ENCODE measurements around the gene DLL1.

DNA sequence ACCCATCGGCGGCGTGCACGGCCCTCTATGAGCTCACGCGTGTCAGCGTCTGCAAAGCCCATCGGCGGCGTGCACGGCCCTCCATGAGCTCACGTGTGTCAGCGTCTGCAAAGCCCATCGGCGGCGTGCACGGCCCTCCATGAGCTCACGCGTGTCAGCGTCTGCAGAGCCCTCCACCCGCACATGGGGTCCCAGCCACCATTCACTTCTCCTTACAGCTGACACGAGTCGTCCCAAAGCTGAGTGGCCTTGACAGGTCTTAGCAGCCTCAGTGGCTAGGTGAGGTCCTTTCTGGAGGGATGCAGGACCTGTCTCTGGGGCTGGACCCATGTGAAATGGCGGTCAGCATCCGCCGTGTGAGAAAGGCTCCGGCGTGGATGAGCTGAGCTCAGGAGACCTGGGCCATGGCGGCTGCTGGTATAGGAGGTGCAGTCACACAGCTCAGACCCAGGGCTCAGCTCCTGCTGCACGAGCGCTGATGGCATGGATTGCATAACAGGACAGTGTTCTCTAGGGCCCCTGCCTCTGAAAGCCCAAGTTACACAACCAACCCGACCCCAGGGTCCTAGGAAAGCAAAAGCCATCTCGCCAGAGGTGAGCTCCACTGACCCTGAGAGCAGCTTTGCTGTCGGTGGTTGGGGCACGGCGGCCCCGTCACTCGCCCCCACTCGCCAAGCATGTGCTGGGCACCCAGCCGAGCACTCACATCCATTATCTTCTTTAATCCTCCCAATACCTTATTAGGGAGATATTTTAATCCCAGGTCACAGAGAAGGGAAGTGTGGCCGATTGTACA, 38.9 kb downstream of the DLL1 start:
- TF ChIP-seq, protein P1, sequence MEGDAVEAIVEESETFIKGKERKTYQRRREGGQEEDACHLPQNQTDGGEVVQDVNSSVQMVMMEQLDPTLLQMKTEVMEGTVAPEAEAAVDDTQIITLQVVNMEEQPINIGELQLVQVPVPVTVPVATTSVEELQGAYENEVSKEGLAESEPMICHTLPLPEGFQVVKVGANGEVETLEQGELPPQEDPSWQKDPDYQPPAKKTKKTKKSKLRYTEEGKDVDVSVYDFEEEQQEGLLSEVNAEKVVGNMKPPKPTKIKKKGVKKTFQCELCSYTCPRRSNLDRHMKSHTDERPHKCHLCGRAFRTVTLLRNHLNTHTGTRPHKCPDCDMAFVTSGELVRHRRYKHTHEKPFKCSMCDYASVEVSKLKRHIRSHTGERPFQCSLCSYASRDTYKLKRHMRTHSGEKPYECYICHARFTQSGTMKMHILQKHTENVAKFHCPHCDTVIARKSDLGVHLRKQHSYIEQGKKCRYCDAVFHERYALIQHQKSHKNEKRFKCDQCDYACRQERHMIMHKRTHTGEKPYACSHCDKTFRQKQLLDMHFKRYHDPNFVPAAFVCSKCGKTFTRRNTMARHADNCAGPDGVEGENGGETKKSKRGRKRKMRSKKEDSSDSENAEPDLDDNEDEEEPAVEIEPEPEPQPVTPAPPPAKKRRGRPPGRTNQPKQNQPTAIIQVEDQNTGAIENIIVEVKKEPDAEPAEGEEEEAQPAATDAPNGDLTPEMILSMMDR (IDR thresholded peaks at IDR 0.05), result no peak
- TF ChIP-seq POLR2A (IDR thresholded peaks at IDR 0.05) (no peak), POLR2AphosphoS5 (IDR thresholded peaks at IDR 0.05) (no peak), EP300 (IDR thresholded peaks at IDR 0.05) (no peak)

All from sigmoid colon (tissue), 4 donors.